Neural cell (in vitro differentiated cells): ENCODE data around the gene SGIP1. TPM values are rescaled to one million over a fixed set of nuclear protein-coding genes. Genes with fewer than 3 reads are reported as not detected.

Source experiments
- H2AFZ ChIP-seq: fragments of 200-600, 300-800 bp; sonication (generic), shearing (Covaris generic); 2 replicates; pipeline ENCODE4 v1.6.0; 2014; ENCODE audit warnings: low read depth, mild to moderate bottlenecking, antibody characterized with exemption, low read length, moderate library complexity
- H3F3A ChIP-seq: fragments of 200-600 bp; shearing (Covaris generic); 2 replicates; pipeline ENCODE4 v1.6.1; 2016; ENCODE audit warnings: mild to moderate bottlenecking, moderate library complexity, mixed read lengths, antibody characterized with exemption, low read length; ENCODE audit not compliant: insufficient read depth, poor library complexity, severe bottlenecking
- H3K27ac ChIP-seq: fragments of 200-600, 300-800 bp; sonication (generic), shearing (Covaris generic); 2 replicates; pipeline ENCODE4 v1.5.1; 2014; ENCODE audit warnings: mild to moderate bottlenecking, low read length, moderate library complexity
- H3K27me3 ChIP-seq: fragments of 300-800, 200-600 bp; sonication (generic), shearing (Covaris generic); 2 replicates; pipeline ENCODE4 v1.6.0; 2014; ENCODE audit warnings: mild to moderate bottlenecking, low read depth, low read length, moderate library complexity; ENCODE audit not compliant: insufficient read depth
- H3K36me3 ChIP-seq: fragments of 300-800, 200-600 bp; sonication (generic), shearing (Covaris generic); 2 replicates; pipeline ENCODE4 v1.5.1; 2014; ENCODE audit warnings: mild to moderate bottlenecking, antibody characterized with exemption, low read length, moderate library complexity; ENCODE audit not compliant: insufficient read depth
- H3K4me2 ChIP-seq: fragments of 300-800, 200-600 bp; sonication (generic), shearing (Covaris generic); 2 replicates; pipeline ENCODE4 v1.6.0; 2014; ENCODE audit warnings: mild to moderate bottlenecking, low read length
- H3K4me3 ChIP-seq: fragments of 300-800, 200-600 bp; sonication (generic), shearing (Covaris generic); 2 replicates; pipeline ENCODE4 v1.5.1; 2014; ENCODE audit warnings: mild to moderate bottlenecking, low read length, moderate library complexity
- H3K79me2 ChIP-seq: fragments of 200-600 bp; shearing (Covaris generic); replicated peaks from 2 replicates; pipeline ENCODE4 v1.6.0; 2014; ENCODE audit warnings: mild to moderate bottlenecking, low read length, moderate library complexity; ENCODE audit not compliant: insufficient read depth
- H3K9ac ChIP-seq: fragments of 300-800, 200-600 bp; sonication (generic), shearing (Covaris generic); 2 replicates; pipeline ENCODE4 v1.6.1; 2016; ENCODE audit warnings: mild to moderate bottlenecking, low read length, mixed read lengths
- H3K9me2 ChIP-seq: fragments of 200-600 bp; shearing (Covaris generic); 2 replicates; pipeline ENCODE4 v1.6.1; 2016; ENCODE audit warnings: mild to moderate bottlenecking, low read length, mixed read lengths; ENCODE audit not compliant: insufficient read depth
- H3K9me3 ChIP-seq: fragments of 200-600, 300-800 bp; sonication (generic), shearing (Covaris generic); 2 replicates; pipeline ENCODE4 v1.6.1; 2016; ENCODE audit warnings: mild to moderate bottlenecking, mixed run types, low read length, moderate library complexity, mixed read lengths
- H4K20me1 ChIP-seq: fragments of 200-600 bp; shearing (Covaris generic); 2 replicates; pipeline ENCODE4 v1.6.1; 2016; ENCODE audit warnings: mild to moderate bottlenecking, mixed run types; ENCODE audit not compliant: insufficient read depth
- CTCF ChIP-seq: fragments of 450-650 bp; IDR thresholded peaks from 2 replicates; pipeline ENCODE4 v1.5.1; 2014; ENCODE audit warnings: antibody characterized with exemption, mild to moderate bottlenecking, moderate library complexity; ENCODE audit not compliant: poor library complexity, severe bottlenecking
- EP300 ChIP-seq: fragments of 450-650 bp; conservative IDR thresholded peaks from 2 replicates; pipeline ENCODE4 v1.6.1; 2014; ENCODE audit warnings: antibody characterized with exemption, mild to moderate bottlenecking, moderate library complexity; ENCODE audit not compliant: poor library complexity, severe bottlenecking
- EZH2 ChIP-seq: fragments of 200-600, 300-800 bp; shearing (Covaris generic), sonication (generic); IDR thresholded peaks from 2 replicates; pipeline ENCODE4 v1.6.1; 2014; ENCODE audit warnings: antibody characterized with exemption, low read length, borderline replicate concordance, mild to moderate bottlenecking; ENCODE audit not compliant: insufficient read depth, poor library complexity, severe bottlenecking
- MXI1 ChIP-seq: fragments of 450-650 bp; conservative IDR thresholded peaks from 2 replicates; pipeline ENCODE4 v1.6.1; 2014; ENCODE audit warnings: antibody characterized with exemption, mild to moderate bottlenecking; ENCODE audit not compliant: poor library complexity, severe bottlenecking
- POLR2AphosphoS5 ChIP-seq: IDR thresholded peaks from 2 replicates; pipeline ENCODE4 v1.6.1; 2012
- RAD21 ChIP-seq: fragments of 450-650 bp; conservative IDR thresholded peaks from 2 replicates; pipeline ENCODE4 v1.6.1; 2014; ENCODE audit warnings: antibody characterized with exemption, mild to moderate bottlenecking, moderate library complexity
- REST ChIP-seq: IDR thresholded peaks from 2 replicates; pipeline ENCODE4 v1.6.1; 2012; ENCODE audit warnings: borderline replicate concordance
- SMC3 ChIP-seq: fragments of 450-650 bp; conservative IDR thresholded peaks from 2 replicates; pipeline ENCODE4 v1.6.1; 2014; ENCODE audit warnings: antibody characterized with exemption, mild to moderate bottlenecking, moderate library complexity; ENCODE audit not compliant: poor library complexity
- TAF1 ChIP-seq: IDR thresholded peaks from 2 replicates; pipeline ENCODE4 v1.6.1; 2012; ENCODE audit warnings: low read depth
- polyA plus RNA-seq: library from polyadenylated mRNA; depleted of rRNA; stranded (reverse); fragments of >200 nt; gene quantifications from 2 replicates; pipeline ENCODE4 v1.2.3, GENCODE V29; 2014

Gene SGIP1
- polyA plus RNA-seq, 1 donor from 2014 or later, result 50.5 TPM

GRCh38 chr1:66757722-66758240 is 223.8 kb downstream of the SGIP1 start:
- H3K4me2 ChIP-seq, result no peak overlapping the region
- H4K20me1 ChIP-seq, result no peaks in the 10 kb centered on the region
- H3K9me3 ChIP-seq, result no peaks in the 10 kb centered on the region
- TF ChIP-seq POLR2AphosphoS5 (no peak), EZH2 (no peak), MXI1 (no peak), TAF1 (no peak), CTCF (no peak), RAD21 (no peak), EP300 (no peak), SMC3 (no peak), REST (no peak)
- no peaks in the 10 kb centered on the region for H3F3A ChIP-seq
- H3K4me3 ChIP-seq, result no peak overlapping the region
- H2AFZ ChIP-seq, result no peak overlapping the region
- no peaks in the 10 kb centered on the region for H3K9me2 ChIP-seq
- H3K27ac ChIP-seq, result no peak overlapping the region
- no peaks in the 10 kb centered on the region for H3K36me3 ChIP-seq
- H3K27me3 ChIP-seq, result peaks cover 6% of the 10 kb centered on the region
- no peak overlapping the region for H3K9ac ChIP-seq
- H3K79me2 ChIP-seq, result no peaks in the 10 kb centered on the region

GRCh38 chr1:66758241-66758755 is 224.3 kb downstream of the SGIP1 start:
- Histone ChIP-seq H3K9ac (no peak overlapping the region), H3K79me2 (no peaks in the 10 kb centered on the region), H3K9me3 (peaks cover 3% of the 10 kb centered on the region), H4K20me1 (no peaks in the 10 kb centered on the region), H3K27ac (no peak overlapping the region), H3K4me2 (no peak overlapping the region), H3K36me3 (no peaks in the 10 kb centered on the region), H3K27me3 (peaks cover 1% of the 10 kb centered on the region), H3K9me2 (no peaks in the 10 kb centered on the region), H2AFZ (no peak overlapping the region), H3F3A (no peaks in the 10 kb centered on the region), H3K4me3 (no peak overlapping the region)
- TF ChIP-seq CTCF (no peak), REST (no peak), SMC3 (no peak), MXI1 (no peak), RAD21 (no peak), EP300 (no peak), EZH2 (no peak), TAF1 (no peak), POLR2AphosphoS5 (no peak)
